Right renal pelvis (tissue), 4 donors: Measurements from ENCODE around the gene AAR2. TPM values are rescaled to one million over a fixed set of nuclear protein-coding genes. Genes with fewer than 3 reads are reported as not detected.

Experiments
- DNase-seq, 4 donors: peaks; one replicate each; pipeline ENCODE4 v3.0.0-alpha.2; 2013; ENCODE audit warnings: low read depth in 4 of 4, low spot score in 3 of 4, missing footprints in 1 of 4
- polyA plus RNA-seq, 4 donors: library from polyadenylated mRNA; unstranded; fragments of 120-200 nt; gene quantifications; one replicate each; pipeline ENCODE4 v1.2.1, GENCODE V29; 2013; ENCODE audit not compliant: insufficient read length in 4 of 4

The AAR2 gene
- polyA plus RNA-seq, 4 donors = 42.7 to 48.8 (median 47.2) TPM

- no peak for DNase-seq
Measured at GRCh38 chr20:36259177-36260061, 23.1 kb downstream of the AAR2 start.

- no peak for DNase-seq
Measured at GRCh38 chr20:36260316-36260715, 24.0 kb downstream of the AAR2 start.

DNA sequence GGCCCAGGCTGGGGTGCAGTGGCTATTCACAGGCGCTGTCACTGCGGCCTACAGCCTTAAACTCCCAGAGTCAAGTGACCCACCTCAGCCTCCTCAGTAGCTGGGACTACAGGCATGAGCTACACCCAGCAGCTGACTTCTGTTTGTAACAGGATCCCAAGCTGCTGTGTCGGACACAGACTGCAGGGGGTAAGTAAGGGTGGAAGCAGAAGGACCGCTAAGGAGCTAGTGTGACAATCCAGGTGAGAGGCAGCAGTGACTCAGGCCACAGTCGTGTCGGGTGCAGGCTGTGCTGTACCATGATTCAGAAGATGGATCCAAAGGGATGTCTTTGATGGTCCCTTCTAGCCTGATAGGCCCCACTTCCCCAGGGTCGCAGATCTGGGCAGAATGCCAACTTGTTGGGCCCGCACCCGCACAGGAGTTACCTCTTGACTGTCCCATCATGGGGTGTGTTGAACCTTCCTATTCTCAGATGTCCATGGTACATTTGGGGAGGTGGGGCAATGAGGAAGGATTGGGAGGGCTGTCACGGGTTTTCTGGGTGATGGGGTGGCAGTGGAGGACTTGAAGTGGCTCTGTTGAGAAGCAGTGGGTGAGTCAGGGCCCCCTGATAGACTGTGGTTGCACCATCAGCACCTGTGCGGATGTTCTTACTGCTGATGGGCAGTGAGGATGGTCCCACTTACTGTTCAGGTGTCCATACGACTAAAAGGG lies 25.3 kb downstream of the AAR2 start:
- no peak for DNase-seq

DNA sequence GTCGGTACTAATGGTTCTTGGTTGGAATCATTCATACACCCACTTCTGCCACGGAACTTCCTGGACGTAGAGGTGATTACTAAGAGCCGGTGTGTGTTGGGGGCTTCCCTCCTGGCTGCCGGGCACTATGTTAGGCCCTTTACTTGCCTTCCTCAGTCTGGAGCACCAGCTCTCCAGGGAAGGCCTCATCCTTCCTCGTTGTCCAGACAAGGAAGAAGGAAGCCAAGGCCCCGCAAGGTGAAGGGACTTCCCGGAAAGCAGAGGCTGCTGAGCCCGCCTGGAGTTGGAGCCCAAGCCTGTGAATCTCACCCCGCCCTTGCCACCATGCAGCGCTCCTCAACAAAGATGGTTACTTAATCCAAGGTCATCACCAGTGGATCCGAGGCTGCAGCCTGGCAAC lies 26.2 kb downstream of the AAR2 start:
- DNase-seq = no peak

DNA sequence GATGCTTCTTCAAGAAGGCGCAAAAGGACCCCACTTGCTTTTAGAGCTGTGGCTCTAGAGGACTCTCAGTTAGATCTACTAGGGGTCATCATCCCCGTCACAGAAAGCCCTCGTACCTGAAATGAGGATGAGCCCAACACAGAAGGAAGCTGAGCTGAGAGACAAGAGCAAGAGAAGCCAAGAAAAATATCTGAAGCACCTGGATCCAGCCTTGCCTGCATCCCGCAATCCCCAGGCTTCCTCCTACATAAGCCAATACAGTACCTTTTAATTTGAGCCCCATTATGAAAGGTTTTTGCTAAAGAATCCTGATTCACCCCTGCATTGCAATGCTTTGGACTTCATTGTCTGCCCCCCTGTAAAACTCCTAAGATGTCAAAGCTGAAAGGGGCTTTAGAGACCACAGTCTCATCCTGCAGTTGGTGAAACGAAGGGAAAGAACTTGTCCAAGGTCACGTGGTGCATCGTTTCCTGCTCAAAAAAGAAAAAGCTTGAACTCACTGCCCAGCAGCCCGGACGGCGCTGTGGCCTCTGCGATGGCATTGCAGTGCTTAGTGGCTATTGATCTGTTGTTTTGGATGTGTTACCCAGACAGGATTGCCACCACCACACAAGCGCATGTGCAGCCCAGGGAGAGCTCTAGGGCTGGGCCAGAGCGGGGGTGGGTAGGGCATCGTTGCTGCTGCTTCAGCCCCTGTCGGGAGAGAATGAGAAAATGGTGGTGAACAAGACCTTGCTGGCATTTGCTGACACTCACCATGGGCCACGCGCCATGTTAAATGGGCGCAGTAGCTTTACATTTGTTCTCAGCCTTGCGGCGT lies 28.4 kb downstream of the AAR2 start:
- no peak for DNase-seq

DNA sequence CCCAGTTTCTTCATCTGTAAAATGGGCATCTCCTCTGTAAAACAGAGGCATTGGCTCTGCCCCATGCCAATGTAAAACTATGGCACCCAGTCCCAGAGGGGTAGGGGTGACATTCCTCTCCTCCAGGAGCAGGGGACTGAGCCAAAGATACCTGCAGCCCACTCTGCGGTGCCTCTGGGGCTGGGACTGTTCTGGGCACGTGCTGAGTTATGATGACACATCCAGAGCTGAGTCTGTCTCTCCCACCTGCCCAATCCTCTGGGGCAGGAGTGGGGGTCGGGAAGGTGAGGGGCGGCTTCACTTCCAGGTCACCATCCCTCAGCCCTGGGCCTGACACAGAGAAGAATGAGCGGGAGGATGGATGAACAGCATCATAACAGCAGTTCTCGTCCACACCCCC lies 29.9 kb downstream of the AAR2 start:
- no peak for DNase-seq

DNA sequence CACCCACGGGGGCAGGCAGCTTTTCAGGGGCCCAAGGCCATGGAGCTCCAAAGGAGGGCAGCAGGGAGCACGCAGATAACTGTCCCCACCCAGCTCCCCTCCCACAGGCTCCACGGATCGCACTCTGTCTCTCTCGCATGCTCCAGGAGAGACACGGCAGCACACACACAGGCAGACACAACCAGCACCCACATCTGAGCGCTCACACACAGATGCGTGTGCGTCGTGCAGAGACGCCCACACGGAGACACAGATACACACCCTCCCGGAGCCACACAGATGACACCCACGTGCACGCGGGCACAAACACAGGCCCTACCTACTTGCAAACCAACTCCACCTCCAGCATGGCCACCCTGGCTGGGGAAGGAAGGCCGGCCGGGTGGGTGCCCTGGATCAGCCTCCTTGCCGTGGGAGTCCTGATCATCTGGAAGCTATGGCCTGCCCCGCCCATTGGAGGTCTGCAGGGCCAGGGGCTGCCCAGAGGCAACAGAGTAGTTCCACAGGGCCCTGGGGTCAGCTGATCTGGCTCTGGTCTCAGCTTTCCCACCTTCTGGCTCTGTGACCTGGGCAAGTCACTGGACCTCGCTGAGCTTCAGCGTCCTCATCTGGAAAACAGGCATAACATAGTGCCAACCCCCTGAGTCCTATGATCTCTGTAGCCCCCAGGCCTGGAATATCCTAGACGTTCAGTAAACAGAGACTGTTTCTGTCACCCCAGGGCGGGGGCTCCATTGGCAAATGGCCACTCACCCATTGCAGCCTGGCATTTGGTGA lies 31.5 kb downstream of the AAR2 start:
- DNase-seq = no peak

- no peak for DNase-seq
Measured at GRCh38 chr20:36268440-36269342, 32.4 kb downstream of the AAR2 start.

GRCh38 chr20:36269507-36269906 lies 33.2 kb downstream of the AAR2 start:
- DNase-seq = no peak

GRCh38 chr20:36270744-36271638 lies 34.7 kb downstream of the AAR2 start:
- DNase-seq = peak in 1 of 4 donors; percentile 2

DNA sequence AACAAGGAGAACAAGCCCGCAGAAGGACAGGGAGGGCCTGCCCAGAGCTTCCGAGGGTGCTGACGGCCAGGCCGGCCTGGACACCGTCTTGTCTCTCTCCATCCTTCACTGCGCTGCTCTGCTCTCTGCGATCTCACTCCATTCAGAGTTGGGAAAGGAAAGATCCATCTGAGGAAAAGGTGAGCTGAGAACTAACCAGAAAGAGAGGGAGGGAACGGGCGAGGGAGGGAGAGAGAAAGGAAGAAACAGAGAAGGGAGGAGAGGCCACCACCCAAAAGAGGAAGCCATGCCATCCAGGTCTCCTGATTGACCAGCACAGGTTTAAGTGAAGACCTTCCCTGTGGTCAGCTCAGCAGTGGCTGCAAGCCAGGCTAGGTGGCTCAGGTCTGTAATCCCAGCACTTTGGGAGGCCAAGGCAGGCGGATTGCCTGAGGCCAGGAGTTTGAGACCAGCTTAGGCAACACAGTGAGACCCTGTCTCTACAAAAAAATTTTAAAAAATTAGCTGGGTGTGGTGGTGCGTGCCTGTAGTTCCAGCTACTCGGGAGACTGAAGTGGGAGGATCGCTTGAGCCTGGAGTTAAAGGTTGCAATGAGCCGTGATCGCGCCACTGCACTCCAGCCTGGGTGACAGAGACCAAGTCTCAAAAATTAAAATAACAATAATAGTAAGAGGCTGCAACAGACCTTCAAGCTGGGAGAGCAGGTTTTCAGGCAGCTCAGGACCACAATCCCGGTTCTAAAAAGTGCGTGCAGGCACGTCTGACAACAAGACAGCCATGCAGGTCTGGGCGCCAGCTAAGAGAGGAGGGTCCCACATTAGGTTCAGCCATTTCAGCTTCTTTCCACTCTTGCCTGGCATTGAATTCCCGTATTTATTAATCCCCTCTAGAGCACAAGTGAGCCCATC lies 35.6 kb downstream of the AAR2 start:
- no peak for DNase-seq

DNA sequence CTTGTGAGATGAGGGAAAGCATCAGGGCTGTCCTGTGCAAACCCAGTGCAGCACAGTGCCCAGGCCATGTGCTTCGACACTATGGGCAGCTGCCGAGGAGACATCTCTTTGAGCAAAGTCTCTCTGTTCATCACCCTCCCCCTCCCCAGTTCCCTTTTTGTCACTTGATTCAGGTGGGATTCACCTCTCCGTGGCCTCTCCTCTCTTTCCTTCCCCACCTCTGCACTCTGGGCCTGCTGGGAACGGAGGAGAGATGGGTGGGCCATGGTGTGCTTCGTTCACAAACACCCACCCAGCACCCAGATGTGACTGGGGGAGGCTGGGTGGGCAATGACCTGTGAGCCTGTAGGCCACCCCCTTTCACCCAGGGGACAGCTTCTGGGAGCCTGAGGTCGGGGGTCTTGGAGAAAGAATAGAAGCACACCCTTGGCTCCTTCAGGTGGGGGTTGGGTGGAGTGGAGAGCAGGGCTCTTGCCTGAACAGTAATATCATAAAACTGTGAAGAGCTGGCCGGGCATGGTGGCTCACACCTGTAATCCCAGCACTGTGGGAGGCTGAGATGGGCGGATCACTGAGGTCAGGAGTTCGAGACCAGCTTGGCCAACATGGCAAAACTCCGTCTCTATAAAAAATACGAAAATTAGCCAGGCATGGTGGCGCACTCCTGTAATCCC lies 36.4 kb downstream of the AAR2 start:
- no peak for DNase-seq

GRCh38 chr20:36273414-36274180 lies 37.3 kb downstream of the AAR2 start:
- DNase-seq = no peak

DNA sequence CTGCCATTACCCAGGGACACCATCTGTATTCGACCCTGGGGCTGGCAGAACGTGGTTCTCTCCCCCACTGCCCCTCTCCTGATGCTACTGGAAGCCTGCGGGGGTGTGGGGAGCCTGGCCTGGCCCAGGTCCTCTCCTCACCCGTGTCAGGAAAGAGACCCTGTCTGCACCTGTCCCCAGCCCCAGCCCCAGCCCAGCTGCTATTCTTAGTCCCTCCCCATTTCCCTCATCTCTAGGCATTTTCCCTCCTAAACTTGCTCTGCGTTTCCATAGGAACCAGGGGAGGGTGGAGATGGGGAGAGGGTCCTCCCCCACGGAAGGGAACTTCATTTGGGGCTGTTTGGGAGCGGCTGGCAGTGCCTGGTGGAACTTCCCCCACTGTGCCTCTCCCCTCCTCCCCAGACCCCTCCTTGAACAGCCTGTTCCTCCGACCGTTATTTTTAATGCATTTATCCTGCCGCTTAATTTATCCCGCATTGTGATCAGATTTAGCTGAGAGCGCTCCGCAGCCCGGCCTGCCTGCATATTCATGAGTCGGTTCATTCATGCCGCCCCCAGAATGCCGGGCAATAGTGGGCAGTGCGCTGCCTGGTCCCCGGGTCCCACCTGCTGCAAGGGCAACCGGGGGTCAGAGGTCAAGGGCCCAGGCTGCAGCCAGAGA lies 38.0 kb downstream of the AAR2 start:
- DNase-seq = no peak

- no peak for DNase-seq
Measured at GRCh38 chr20:36275011-36275410, 38.7 kb downstream of the AAR2 start.
